Transverse colon (tissue), 4 donors: Measurements from ENCODE around the gene MSLN. TPM values are rescaled to one million over a fixed set of nuclear protein-coding genes. Genes with fewer than 3 reads are reported as not detected.

Experiments
- DNase-seq: peaks from one replicate; pipeline ENCODE4 v3.0.0-alpha.2; 2019
- H3K27ac ChIP-seq, 4 donors: fragments of 200-600 bp; sonication (generic); 2 replicates each; pipeline ENCODE4 v1.5.1; 2016 to 2018; ENCODE audit warnings: inconsistent platforms in 4 of 4
- H3K27me3 ChIP-seq: fragments of 200-600 bp; sonication (generic); 2 replicates; pipeline ENCODE4 v1.5.1; 2017; ENCODE audit warnings: inconsistent platforms
- H3K36me3 ChIP-seq, 4 donors: fragments of 200-600 bp; sonication (generic); 2 replicates each; pipeline ENCODE4 v1.5.1; 2017 to 2019; ENCODE audit warnings: inconsistent platforms in 4 of 4
- H3K4me1 ChIP-seq, 4 donors: fragments of 200-600 bp; sonication (generic); 2 replicates each; pipeline ENCODE4 v1.5.1; 2017 to 2020; ENCODE audit warnings: inconsistent platforms in 4 of 4
- H3K4me3 ChIP-seq, 4 donors: fragments of 200-600 bp; sonication (generic); 1 replicate in 1 of 4; 2 replicates in 3 of 4; pipeline versions ENCODE4 v1.5.1 to v1.6.1; 2017 to 2019; ENCODE audit warnings: inconsistent platforms in 4 of 4
- H3K9me3 ChIP-seq, 2 donors: fragments of 200-600 bp; sonication (generic); 2 replicates each; pipeline ENCODE4 v1.5.1; 2017 to 2019; ENCODE audit warnings: inconsistent platforms in 2 of 2
- EP300 ChIP-seq: sonication (generic); formaldehyde crosslinking; IDR thresholded peaks from one replicate; pipeline ENCODE4 v1.6.1; 2017; ENCODE audit warnings: antibody characterized with exemption, low read depth
- POLR2A ChIP-seq: fragments of 450-650 bp; IDR thresholded peaks from one replicate; pipeline ENCODE4 v1.6.1; 2016; ENCODE audit warnings: antibody characterized with exemption, mild to moderate bottlenecking, moderate library complexity
- POLR2AphosphoS5 ChIP-seq, 3 donors: sonication (generic); formaldehyde crosslinking; IDR thresholded peaks; one replicate each; pipeline ENCODE4 v1.6.1; 2016; ENCODE audit warnings: antibody characterized with exemption in 3 of 3
- WGBS, 2 donors: methylation state at CpG; one replicate each; pipeline ENCODE4 v1.1.5; 2018; ENCODE audit warnings: low coverage in 1 of 2; 5-methylcytosine and 5-hydroxymethylcytosine counted together
- in situ Hi-C, 4 donors: fragments of 200-750 bp; cut with MboI; loops; one replicate each; pipeline versions ENCODE4 v1.15.0 to v1.15.1; 2017; ENCODE audit warnings: low sequenced_read_pairs in 3 of 4, low pct_ligation_motif_present in 1 of 4, low pct_unique_long_range_greater_than_20kb in 1 of 4
- intact Hi-C: fragments of 100-400 bp; cut with DNase I; formaldehyde crosslinking; loops from one replicate; pipeline ENCODE4 v1.15.1; 2023; ENCODE audit warnings: low total_unique reads
- total RNA-seq, 4 donors: library from RNA; depleted of rRNA; stranded (reverse); fragments of >200 nt; gene quantifications; one replicate each; pipeline ENCODE4 v1.1.0, GENCODE V29; 2016
- TF ChIP-seq, protein P1 (sequence below), 5 experiments: fragments of 200-600 bp in 3 of 5; fragments of 450-650 bp in 2 of 5; sonication (generic) in 3 of 5; IDR thresholded peaks; 1 replicate in 2 of 5; 2 replicates in 3 of 5; pipeline ENCODE4 v1.5.1; 2016 to 2017; ENCODE audit warnings: antibody characterized with exemption in 5 of 5, inconsistent platforms in 3 of 5, mild to moderate bottlenecking in 2 of 5, moderate library complexity in 1 of 5

Gene MSLN
- total RNA-seq, 4 donors from 2014 or later = 4.9 to 21.2 (median 10.3) TPM; not detected in 1

DNA sequence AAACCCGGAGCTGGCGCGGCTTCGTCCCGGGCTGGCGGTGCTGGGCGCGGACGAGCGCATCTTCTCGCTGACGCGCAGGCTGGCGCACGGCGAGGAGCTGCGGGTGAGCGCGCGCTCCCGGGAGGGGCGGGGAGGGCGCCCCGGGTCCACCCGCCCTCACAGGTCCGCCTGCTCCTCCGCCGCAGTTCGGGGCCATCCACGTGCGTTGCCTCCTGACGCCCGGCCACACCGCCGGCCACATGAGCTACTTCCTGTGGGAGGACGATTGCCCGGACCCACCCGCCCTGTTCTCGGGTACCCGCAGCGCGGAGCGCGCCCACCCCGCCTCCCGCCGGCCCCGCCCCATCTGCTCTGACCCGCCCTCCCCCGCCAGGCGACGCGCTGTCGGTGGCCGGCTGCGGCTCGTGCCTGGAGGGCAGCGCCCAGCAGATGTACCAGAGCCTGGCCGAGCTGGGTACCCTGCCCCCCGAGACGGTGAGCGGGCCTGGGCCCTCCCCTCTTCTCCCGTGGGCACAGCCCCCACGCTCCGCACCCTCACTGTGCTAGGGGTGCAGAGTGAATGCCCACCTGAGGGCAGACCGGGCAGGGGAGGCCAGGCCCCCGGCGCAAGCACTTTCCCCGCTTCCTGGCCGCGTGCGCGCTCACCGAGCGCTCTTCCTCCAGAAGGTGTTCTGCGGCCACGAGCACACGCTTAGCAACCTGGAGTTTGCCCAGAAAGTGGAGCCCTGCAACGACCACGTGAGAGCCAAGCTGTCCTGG is 32.2 kb upstream of the MSLN start:
- DNase-seq = peak; percentile 79
- peak in 1 of 3 donors; percentile 34 for TF ChIP-seq POLR2AphosphoS5 (IDR thresholded peaks at IDR 0.05)
- TF ChIP-seq EP300 = no peak
- Histone ChIP-seq H3K36me3 (peaks cover 0 to 6% (median 0%) of the 10 kb centered on the region in 4 donors), H3K27me3 (peaks cover 45% of the 10 kb centered on the region), H3K4me1 (peaks cover 21 to 29% (median 27%) of the 10 kb centered on the region in 4 donors), H3K4me3 (peak overlapping the region; percentile 2 to 56 (median 36)), H3K9me3 (no peaks in the 10 kb centered on the region), H3K27ac (peak overlapping the region; percentile 22 to 47 (median 38))
- 0% methylated on average over 34 of the region's 80 CpGs; no CpG with 5 or more reads in 1 of the 2 donors for WGBS, 2 donors
- intact Hi-C loops = no loop called here
- in situ Hi-C loops = no loop called here

DNA sequence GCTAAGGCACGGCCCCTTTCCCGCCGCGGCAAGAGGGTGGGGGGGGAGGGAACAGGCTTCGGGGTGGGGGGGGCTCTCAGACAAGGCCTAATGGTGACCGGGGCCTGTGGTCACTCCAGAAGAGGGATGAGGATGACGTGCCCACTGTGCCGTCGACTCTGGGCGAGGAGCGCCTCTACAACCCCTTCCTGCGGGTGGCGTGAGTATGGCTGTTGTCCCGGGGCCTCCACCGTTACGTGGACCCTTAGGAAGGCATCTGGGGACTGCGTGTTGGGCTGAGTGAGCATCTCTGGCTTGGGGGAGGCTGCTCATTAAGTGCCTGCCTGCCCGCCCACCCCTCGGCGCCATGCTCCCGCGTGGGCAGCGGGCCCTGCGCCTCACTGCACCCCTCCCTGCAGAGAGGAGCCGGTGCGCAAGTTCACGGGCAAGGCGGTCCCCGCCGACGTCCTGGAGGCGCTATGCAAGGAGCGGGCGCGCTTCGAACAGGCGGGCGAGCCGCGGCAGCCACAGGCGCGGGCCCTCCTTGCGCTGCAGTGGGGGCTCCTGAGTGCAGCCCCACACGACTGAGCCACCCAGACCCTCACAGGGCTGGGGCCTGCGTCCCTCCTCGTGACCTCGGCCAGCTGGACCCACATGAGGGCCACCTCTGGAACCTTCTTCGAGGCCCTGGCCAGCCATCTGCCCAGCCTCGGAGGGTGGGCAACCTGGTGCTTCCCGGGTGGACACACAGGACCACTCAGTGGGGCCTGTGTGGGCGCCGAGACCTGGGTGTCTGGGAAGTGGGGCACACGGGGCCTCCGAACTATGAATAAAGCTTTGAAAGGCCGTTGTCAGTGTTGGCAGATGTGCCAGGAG is 31.4 kb upstream of the MSLN start:
- 50 to 73% methylated on average over 1 to 38 of the region's 55 CpGs for WGBS, 2 donors
- Histone ChIP-seq H3K27me3 (peaks cover 44% of the 10 kb centered on the region), H3K27ac (no peak overlapping the region), H3K4me1 (peaks cover 21 to 29% (median 27%) of the 10 kb centered on the region in 4 donors), H3K36me3 (peaks cover 0 to 7% (median 3%) of the 10 kb centered on the region in 4 donors), H3K9me3 (no peaks in the 10 kb centered on the region), H3K4me3 (peak overlapping the region in 1 of 4 donors; percentile 56)
- in situ Hi-C loops = no loop called here
- no peak for DNase-seq
- intact Hi-C loops = no loop called here
- TF ChIP-seq POLR2AphosphoS5 (IDR thresholded peaks at IDR 0.05) (peak in 1 of 3 donors; percentile 15), POLR2A (no peak)

DNA sequence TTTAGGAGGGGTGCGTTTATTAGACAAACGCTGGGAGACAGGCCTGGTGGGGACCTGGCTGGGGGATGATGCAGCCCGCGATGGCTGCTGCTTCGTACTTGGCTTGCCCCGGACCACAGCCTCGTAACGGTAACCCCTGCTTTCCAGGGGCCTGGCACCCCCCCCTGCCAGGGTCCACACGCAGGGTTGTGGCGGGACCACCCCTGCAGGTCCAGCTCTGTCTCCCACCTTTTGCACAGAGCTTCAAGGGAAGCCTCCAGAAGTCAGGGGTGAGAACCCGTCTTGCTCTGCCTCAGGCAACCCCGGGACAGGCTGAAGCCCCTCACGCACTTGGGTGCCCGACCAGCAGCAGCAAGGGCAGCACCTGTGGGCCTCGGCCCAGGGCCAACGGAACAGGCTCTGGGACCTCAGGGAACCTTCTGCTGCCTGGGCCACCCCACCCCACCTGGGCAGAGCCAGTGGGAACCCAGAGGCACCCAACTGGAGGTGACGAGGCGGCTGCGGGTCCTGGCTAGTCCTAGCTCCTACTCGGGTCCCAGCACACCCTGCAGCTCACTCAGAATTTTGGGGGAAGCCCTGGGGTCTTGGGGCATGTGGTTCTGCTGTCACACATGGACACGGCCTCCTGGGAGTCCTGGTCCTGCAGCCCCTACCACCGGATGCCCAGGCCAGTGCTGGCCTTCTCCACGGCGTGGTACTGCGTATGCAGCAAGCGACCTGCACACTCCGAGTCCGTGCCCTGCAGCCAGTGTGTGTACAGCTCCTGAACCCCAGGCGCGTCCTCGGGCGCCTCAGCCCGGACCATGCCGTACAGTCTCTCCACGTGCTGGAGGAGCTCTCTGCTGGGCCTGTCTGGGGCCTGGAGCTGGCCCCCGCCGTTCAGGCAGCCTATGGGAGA is 30.5 kb upstream of the MSLN start:
- in situ Hi-C loops (no loop called here), intact Hi-C loops (no loop called here)
- WGBS, 2 donors = 60 to 91% methylated on average over 2 to 24 of the region's 37 CpGs
- Histone ChIP-seq H3K27ac (no peak overlapping the region), H3K27me3 (peaks cover 35% of the 10 kb centered on the region), H3K4me3 (no peak overlapping the region), H3K4me1 (peaks cover 21 to 29% (median 27%) of the 10 kb centered on the region in 4 donors), H3K36me3 (peaks cover 0 to 11% (median 4%) of the 10 kb centered on the region in 4 donors), H3K9me3 (no peaks in the 10 kb centered on the region)
- DNase-seq = no peak
- TF ChIP-seq, protein P1, sequence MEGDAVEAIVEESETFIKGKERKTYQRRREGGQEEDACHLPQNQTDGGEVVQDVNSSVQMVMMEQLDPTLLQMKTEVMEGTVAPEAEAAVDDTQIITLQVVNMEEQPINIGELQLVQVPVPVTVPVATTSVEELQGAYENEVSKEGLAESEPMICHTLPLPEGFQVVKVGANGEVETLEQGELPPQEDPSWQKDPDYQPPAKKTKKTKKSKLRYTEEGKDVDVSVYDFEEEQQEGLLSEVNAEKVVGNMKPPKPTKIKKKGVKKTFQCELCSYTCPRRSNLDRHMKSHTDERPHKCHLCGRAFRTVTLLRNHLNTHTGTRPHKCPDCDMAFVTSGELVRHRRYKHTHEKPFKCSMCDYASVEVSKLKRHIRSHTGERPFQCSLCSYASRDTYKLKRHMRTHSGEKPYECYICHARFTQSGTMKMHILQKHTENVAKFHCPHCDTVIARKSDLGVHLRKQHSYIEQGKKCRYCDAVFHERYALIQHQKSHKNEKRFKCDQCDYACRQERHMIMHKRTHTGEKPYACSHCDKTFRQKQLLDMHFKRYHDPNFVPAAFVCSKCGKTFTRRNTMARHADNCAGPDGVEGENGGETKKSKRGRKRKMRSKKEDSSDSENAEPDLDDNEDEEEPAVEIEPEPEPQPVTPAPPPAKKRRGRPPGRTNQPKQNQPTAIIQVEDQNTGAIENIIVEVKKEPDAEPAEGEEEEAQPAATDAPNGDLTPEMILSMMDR (IDR thresholded peaks at IDR 0.05) = no peak
- TF ChIP-seq EP300 = no peak
- no peak for TF ChIP-seq POLR2A
- no peak for TF ChIP-seq POLR2AphosphoS5 (IDR thresholded peaks at IDR 0.05)

DNA sequence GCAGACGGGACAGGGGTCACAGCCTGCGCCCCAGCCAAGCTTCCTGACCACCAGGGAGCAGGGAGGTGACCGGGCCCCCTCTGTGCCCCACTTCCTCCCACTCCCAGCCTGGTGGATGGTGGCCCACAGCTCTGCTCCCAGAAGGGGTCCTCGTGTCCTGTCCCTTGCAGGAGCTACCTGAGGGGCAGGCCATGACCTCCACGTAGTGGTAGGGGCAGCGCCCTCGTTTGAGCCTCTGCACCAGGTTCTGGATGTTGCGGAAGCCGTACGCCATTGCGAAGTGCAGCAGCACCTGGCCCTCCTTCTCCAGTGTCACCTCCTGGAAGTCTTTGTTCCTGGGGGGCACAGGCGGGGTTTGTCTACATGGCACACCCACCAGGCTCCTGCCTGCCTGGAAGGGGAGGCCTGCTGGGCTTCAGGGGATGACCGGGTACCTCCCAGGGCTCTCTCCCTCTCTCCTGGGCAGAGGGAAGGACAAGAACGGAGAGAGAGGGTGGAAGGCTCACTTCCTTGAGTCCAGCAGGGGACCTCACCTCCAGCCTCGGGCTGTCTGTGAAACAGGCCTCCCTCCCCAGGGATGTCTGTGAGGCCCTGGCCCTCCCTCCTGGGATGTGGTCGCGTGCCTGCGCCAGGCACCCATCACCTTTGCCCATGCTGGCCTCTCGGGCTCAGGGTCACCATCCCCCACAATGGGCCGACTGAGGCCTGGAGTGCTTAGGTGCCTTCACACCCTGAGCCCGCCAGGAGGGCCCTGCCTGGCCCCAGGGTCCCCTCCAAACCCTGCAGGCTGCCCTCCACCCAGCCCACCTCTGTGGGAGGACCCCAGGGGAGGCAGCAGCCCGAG is 29.6 kb upstream of the MSLN start:
- peaks cover 27% of the 10 kb centered on the region for H3K27me3 ChIP-seq
- in situ Hi-C loops = no loop called here
- intact Hi-C loops = no loop called here
- TF ChIP-seq, protein P1 (IDR thresholded peaks at IDR 0.05) = no peak
- TF ChIP-seq EP300 (no peak), POLR2AphosphoS5 (IDR thresholded peaks at IDR 0.05) (no peak), POLR2A (no peak)
- peaks cover 21 to 29% (median 27%) of the 10 kb centered on the region in 4 donors for H3K4me1 ChIP-seq
- H3K27ac ChIP-seq = no peak overlapping the region
- peaks cover 0 to 14% (median 5%) of the 10 kb centered on the region in 4 donors for H3K36me3 ChIP-seq
- DNase-seq = no peak
- no peaks in the 10 kb centered on the region for H3K9me3 ChIP-seq
- H3K4me3 ChIP-seq = no peak overlapping the region
- WGBS, 2 donors = 80 to 100% methylated on average over 1 to 22 of the region's 22 CpGs
